ENCODE measurements around the gene SGIP1. TPM values are rescaled to one million over a fixed set of nuclear protein-coding genes. Genes with fewer than 3 reads are reported as not detected.
"Not testable (repeated sequence)": the region's sequence is repeated elsewhere in the genome, so short reads cannot be mapped to it uniquely, and the experiment has no call there.

The SGIP1 gene
- total and polyA plus RNA-seq, 2 donors, result 0.57 to 2.9 TPM

DNA sequence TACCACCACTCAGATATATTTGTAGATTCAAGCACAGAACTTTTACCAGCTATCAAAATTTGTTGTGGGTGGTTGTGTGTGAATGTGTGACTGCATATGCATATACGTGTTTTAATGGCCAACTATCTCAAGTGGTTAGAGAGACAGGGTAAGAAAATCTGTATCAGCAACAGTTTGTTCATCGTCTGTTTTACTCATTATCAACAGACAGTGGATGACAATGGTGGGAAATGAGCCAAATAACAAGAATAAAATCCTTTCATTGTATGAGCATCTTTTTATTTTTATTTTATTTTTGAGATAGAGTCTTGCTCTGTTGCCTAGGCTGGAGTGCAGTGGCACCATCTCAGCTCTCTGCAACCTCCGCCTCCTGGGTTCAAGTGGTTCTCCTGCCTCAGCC lies 195.6 kb downstream of the SGIP1 start:
- Histone ChIP-seq H3K4me1 (ENCODE audit: control insufficient read depth in 2 of 2, insufficient read depth in 2 of 2, low read length in 2 of 2) (peaks cover 3 to 13% of the 10 kb centered on the region in 2 donors), H3K27me3 (ENCODE audit: control insufficient read depth in 2 of 2, insufficient read depth in 1 of 2, low read length in 1 of 2) (no peaks in the 10 kb centered on the region), H3K27ac (ENCODE audit: low read depth in 1 of 2, low read length in 1 of 2) (peak overlapping the region; percentile 61 to 81), H3K4me3 (ENCODE audit: low read length in 2 of 2) (no peak overlapping the region), H3K36me3 (ENCODE audit: control insufficient read depth in 2 of 2, insufficient read depth in 2 of 2, low read length in 1 of 2) (no peaks in the 10 kb centered on the region), H3K9me3 (ENCODE audit: control insufficient read depth in 2 of 2, insufficient read depth in 1 of 2, low read length in 1 of 2) (no peaks in the 10 kb centered on the region)
- WGBS, result 45% methylated on average over 3 of the region's 3 CpGs
- no peak for DNase-seq (ENCODE audit: low read depth in 6 of 9, low spot score in 9 of 9)

DNA sequence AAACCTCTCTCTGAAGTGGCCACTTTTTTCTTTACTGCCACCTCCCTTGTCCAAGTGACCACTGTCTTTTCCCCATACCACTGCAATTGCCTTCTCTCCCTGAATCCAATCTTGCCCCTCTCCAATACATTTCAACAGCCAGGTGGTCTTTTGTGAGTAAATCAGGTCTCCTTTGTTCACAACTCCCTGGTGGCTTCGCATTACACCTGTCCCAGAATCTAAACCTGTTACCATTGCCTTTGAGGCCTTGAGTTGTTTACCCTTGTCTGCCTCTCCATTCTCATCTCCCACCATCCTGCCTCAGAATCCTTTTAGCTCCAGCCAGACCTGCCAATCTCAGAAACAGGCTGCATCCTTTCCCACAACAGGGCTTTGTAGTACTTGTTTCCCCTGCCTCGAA lies 196.5 kb downstream of the SGIP1 start:
- Histone ChIP-seq H3K4me1 (ENCODE audit: control insufficient read depth in 2 of 2, insufficient read depth in 2 of 2, low read length in 2 of 2) (peaks cover 3 to 13% of the 10 kb centered on the region in 2 donors), H3K27me3 (ENCODE audit: control insufficient read depth in 2 of 2, insufficient read depth in 1 of 2, low read length in 1 of 2) (no peaks in the 10 kb centered on the region), H3K27ac (ENCODE audit: low read depth in 1 of 2, low read length in 1 of 2) (no peak overlapping the region), H3K36me3 (ENCODE audit: control insufficient read depth in 2 of 2, insufficient read depth in 2 of 2, low read length in 1 of 2) (no peaks in the 10 kb centered on the region), H3K9me3 (ENCODE audit: control insufficient read depth in 2 of 2, insufficient read depth in 1 of 2, low read length in 1 of 2) (no peaks in the 10 kb centered on the region), H3K4me3 (ENCODE audit: low read length in 2 of 2) (no peak overlapping the region)
- 80% methylated on average over 2 of the region's 2 CpGs for WGBS
- DNase-seq (ENCODE audit: low read depth in 6 of 9, low spot score in 9 of 9), result peak in 1 of 9 donors; percentile 30

DNA sequence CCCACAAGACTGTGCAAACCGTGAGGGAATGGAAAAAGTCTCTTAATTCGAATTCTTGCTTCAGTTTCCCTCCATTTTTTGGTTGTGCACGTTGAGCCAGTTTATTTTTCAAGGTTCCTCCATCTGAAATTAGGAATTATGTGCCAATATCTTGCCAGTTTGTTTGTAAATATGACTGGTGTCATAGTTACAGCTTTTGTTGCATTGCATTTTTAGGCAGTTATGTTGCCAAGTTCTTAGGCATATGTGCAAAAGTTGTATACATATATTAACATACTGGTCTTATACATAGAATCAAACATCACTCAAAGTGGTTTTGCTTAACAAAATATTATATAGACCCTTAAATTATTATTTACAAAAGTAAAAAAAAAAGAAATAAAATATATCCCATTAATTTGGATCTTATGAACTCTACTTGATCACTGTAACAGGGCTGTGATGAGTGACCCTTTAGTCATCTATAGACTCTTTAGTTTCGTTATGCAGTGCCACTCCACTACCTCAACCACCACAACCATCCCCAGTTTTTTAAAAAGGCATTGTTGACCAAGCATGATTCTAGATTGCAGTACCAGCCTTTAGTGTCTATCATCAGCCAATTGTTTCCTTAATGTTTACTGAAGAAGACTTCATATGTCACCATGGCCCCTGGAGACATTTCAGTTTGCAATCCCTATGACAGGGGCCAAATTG lies 197.4 kb downstream of the SGIP1 start:
- Histone ChIP-seq H3K4me1 (ENCODE audit: control insufficient read depth in 2 of 2, insufficient read depth in 2 of 2, low read length in 2 of 2) (peaks cover 3 to 10% of the 10 kb centered on the region in 2 donors), H3K9me3 (ENCODE audit: control insufficient read depth in 2 of 2, insufficient read depth in 1 of 2, low read length in 1 of 2) (no peaks in the 10 kb centered on the region), H3K36me3 (ENCODE audit: control insufficient read depth in 2 of 2, insufficient read depth in 2 of 2, low read length in 1 of 2) (no peaks in the 10 kb centered on the region), H3K27me3 (ENCODE audit: control insufficient read depth in 2 of 2, insufficient read depth in 1 of 2, low read length in 1 of 2) (no peaks in the 10 kb centered on the region), H3K27ac (ENCODE audit: low read depth in 1 of 2, low read length in 1 of 2) (no peak overlapping the region), H3K4me3 (ENCODE audit: low read length in 2 of 2) (no peak overlapping the region)
- WGBS, result 98% methylated on average over 4 of the region's 4 CpGs
- no peak for DNase-seq (ENCODE audit: low read depth in 6 of 9, low spot score in 9 of 9)

DNA sequence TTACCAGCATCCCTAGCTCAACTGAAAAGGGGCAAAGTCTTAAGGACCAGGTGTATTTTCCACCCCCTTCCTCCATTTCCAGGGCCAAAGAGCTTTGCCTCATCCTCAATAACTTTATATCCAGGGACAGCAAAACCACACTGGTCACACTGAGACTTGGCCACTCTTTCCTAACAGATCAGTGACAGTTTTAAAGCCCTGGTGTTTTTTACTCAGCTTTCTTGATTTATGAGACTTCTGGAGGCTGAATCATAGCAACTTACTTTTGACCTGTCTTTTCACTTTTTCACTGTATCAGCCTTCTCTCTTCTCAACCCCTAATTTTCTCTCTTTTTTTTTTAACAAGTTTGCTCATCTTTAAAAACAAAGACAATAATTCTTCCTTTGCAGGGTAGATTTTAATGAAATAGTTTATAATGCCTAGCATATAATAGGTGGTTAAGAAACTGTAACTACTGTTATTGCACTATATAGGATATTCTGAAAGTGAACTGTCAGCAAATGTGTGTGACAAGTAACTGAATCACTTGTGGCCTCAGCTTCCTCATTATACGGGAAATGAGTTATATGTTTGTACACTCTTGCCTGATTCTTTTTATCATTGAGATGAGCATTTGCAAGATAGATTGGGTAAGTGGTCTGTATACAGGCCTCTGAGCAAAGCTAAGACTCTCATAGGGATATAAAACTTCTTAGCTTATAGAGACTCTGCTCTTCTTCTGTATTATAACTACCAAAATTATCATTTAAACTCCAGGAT lies 198.6 kb downstream of the SGIP1 start:
- H3K27ac ChIP-seq (ENCODE audit: low read depth in 1 of 2, low read length in 1 of 2), result no peak overlapping the region
- H3K27me3 ChIP-seq (ENCODE audit: control insufficient read depth in 2 of 2, insufficient read depth in 1 of 2, low read length in 1 of 2), result no peaks in the 10 kb centered on the region
- no peak overlapping the region for H3K4me3 ChIP-seq (ENCODE audit: low read length in 2 of 2)
- DNase-seq (ENCODE audit: low read depth in 6 of 9, low spot score in 9 of 9), result peak in 1 of 9 donors; percentile 23
- no peaks in the 10 kb centered on the region for H3K36me3 ChIP-seq (ENCODE audit: control insufficient read depth in 2 of 2, insufficient read depth in 2 of 2, low read length in 1 of 2)
- H3K4me1 ChIP-seq (ENCODE audit: control insufficient read depth in 2 of 2, insufficient read depth in 2 of 2, low read length in 2 of 2), result peaks cover 3 to 10% of the 10 kb centered on the region in 2 donors
- 0% methylated on average over 1 of the region's 1 CpG for WGBS
- H3K9me3 ChIP-seq (ENCODE audit: control insufficient read depth in 2 of 2, insufficient read depth in 1 of 2, low read length in 1 of 2), result no peaks in the 10 kb centered on the region

DNA sequence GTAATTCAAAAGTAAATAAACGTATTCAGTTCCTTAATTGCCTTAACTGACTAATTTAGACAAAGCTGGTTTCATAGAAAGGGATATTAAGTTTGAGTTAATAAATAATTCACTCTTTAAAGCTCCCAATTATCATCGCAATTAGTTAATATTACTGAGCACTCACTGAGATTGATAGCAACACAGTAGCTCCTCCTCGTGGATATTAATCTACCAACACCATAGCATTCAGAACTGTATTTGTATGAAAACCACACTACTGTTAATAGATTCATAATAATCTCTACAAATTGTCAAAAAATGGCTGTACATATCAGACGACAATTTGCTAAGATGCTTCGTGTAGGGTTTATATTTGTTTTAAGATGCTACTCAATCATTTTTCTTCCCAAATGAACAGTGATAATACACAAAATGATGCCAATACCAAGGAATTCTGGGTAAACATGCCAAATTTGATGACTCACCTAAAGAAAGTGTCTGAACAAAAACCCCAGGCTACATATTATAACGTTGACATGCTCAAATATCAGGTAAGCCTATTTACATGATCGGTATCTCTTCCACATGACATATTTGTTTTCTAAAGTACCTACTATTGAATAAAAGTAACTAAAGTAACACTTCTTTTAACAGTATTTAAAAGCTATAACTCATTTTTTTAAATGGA lies 199.5 kb downstream of the SGIP1 start:
- Histone ChIP-seq H3K4me3 (ENCODE audit: low read length in 2 of 2) (no peak overlapping the region), H3K9me3 (ENCODE audit: control insufficient read depth in 2 of 2, insufficient read depth in 1 of 2, low read length in 1 of 2) (no peaks in the 10 kb centered on the region), H3K4me1 (ENCODE audit: control insufficient read depth in 2 of 2, insufficient read depth in 2 of 2, low read length in 2 of 2) (peaks cover 3 to 10% of the 10 kb centered on the region in 2 donors), H3K36me3 (ENCODE audit: control insufficient read depth in 2 of 2, insufficient read depth in 2 of 2, low read length in 1 of 2) (no peaks in the 10 kb centered on the region), H3K27ac (ENCODE audit: low read depth in 1 of 2, low read length in 1 of 2) (no peak overlapping the region), H3K27me3 (ENCODE audit: control insufficient read depth in 2 of 2, insufficient read depth in 1 of 2, low read length in 1 of 2) (no peaks in the 10 kb centered on the region)
- no peak for DNase-seq (ENCODE audit: low read depth in 6 of 9, low spot score in 9 of 9)
- 75% methylated on average over 7 of the region's 7 CpGs for WGBS

DNA sequence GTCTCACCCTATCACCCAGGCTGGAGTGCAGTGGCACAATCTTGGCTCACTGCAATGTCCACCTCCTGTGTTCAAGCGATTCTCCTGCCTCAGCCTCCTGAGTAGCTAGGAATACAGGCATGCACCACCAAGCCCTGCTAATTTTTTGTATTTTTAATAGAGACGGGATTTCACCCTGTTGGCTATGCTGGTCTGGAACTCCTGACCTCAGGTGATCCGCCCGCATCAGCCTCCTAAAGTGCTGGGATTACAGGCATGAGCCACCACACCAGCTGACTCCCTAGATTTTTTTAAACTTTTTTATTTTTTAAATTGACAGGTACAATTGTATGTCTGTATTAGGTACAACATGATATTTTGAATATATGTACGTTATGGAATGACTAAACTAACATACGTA lies 200.6 kb downstream of the SGIP1 start:
- H3K4me1 ChIP-seq (ENCODE audit: control insufficient read depth in 2 of 2, insufficient read depth in 2 of 2, low read length in 2 of 2); H3K4me3 ChIP-seq (ENCODE audit: low read length in 2 of 2); H3K27ac ChIP-seq (ENCODE audit: low read depth in 1 of 2, low read length in 1 of 2); H3K36me3 ChIP-seq (ENCODE audit: control insufficient read depth in 2 of 2, insufficient read depth in 2 of 2, low read length in 1 of 2); H3K9me3 ChIP-seq (ENCODE audit: control insufficient read depth in 2 of 2, insufficient read depth in 1 of 2, low read length in 1 of 2); DNase-seq (ENCODE audit: low read depth in 6 of 9, low spot score in 9 of 9); H3K27me3 ChIP-seq (ENCODE audit: control insufficient read depth in 2 of 2, insufficient read depth in 1 of 2, low read length in 1 of 2): not testable (repeated sequence)
- 81% methylated on average over 6 of the region's 6 CpGs for WGBS

DNA sequence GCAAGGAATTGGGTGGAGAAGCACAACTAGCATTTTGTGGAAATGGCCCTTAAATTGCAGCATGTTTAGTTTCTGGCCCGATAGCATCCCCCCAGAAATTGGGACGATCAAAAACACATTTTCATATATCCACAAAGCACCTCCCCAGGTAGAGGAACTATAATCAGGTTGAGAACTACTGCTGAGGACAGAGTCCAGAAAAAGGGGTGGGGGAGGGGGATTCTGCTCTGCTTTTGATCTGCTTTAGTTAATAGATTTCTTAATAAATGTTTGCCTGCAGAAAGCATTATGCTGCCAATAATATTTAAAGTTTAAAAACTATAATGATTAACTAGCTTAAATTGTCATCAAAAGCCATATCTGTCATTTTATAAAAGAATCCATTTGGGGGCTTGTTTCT lies 203.9 kb downstream of the SGIP1 start:
- H3K4me3 ChIP-seq (ENCODE audit: low read length in 2 of 2), result no peak overlapping the region
- no peak for DNase-seq (ENCODE audit: low read depth in 6 of 9, low spot score in 9 of 9)
- no peaks in the 10 kb centered on the region for H3K36me3 ChIP-seq (ENCODE audit: control insufficient read depth in 2 of 2, insufficient read depth in 2 of 2, low read length in 1 of 2)
- no peaks in the 10 kb centered on the region for H3K27me3 ChIP-seq (ENCODE audit: control insufficient read depth in 2 of 2, insufficient read depth in 1 of 2, low read length in 1 of 2)
- WGBS, result 97% methylated on average over 2 of the region's 2 CpGs
- no peak overlapping the region for H3K27ac ChIP-seq (ENCODE audit: low read depth in 1 of 2, low read length in 1 of 2)
- no peaks in the 10 kb centered on the region for H3K9me3 ChIP-seq (ENCODE audit: control insufficient read depth in 2 of 2, insufficient read depth in 1 of 2, low read length in 1 of 2)
- H3K4me1 ChIP-seq (ENCODE audit: control insufficient read depth in 2 of 2, insufficient read depth in 2 of 2, low read length in 2 of 2), result peaks cover 0 to 11% of the 10 kb centered on the region in 2 donors

DNA sequence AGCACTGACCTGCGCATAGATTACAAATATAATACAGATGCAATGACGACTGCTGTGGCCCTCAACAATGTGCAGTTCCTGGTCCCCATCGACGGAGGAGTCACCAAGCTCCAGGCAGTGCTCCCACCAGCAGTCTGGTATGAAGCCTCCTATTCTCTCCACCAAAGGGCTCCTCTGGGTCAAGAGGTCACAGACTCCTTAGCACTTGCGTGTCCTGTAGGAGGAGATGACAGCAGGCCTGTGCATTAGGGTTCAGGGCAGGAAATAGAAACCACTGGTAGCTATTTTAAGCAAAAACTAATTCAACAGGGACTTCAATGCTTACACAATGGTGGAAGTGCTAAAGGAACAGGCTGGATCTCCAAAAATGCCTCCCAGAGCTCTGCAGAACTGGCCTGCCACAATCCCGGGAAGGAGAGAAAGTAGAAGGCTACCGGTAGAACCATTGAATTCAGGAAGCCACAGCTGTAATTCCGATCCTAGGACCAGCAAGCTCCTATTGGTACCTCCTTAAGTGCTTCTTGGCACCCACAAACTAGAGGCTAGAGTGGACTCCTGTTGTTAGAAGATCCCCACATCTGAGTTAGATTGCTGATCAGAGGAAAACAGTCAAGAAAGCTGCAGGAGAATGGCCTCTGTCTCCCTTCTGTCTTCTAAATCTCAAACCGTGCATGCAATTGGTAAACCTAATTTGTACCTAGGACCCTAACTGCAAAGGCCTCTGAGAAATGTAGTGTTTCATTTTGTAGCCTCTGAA lies 205.6 kb downstream of the SGIP1 start:
- H3K36me3 ChIP-seq (ENCODE audit: control insufficient read depth in 2 of 2, insufficient read depth in 2 of 2, low read length in 1 of 2), result no peaks in the 10 kb centered on the region
- WGBS, result 69% methylated on average over 9 of the region's 9 CpGs
- H3K4me3 ChIP-seq (ENCODE audit: low read length in 2 of 2), result no peak overlapping the region
- H3K27ac ChIP-seq (ENCODE audit: low read depth in 1 of 2, low read length in 1 of 2), result no peak overlapping the region
- no peaks in the 10 kb centered on the region for H3K27me3 ChIP-seq (ENCODE audit: control insufficient read depth in 2 of 2, insufficient read depth in 1 of 2, low read length in 1 of 2)
- peaks cover 0 to 11% of the 10 kb centered on the region in 2 donors for H3K4me1 ChIP-seq (ENCODE audit: control insufficient read depth in 2 of 2, insufficient read depth in 2 of 2, low read length in 2 of 2)
- peak in 1 of 9 donors; percentile 16 for DNase-seq (ENCODE audit: low read depth in 6 of 9, low spot score in 9 of 9)
- no peaks in the 10 kb centered on the region for H3K9me3 ChIP-seq (ENCODE audit: control insufficient read depth in 2 of 2, insufficient read depth in 1 of 2, low read length in 1 of 2)
